ENCODE data around the gene ZDHHC14. TPM values are rescaled to one million over a fixed set of nuclear protein-coding genes. Genes with fewer than 3 reads are reported as not detected.

Gene ZDHHC14
- total RNA-seq, 1 donor, result 1.6 TPM

GRCh38 chr6:157644043-157644810 lies 263.2 kb downstream of the ZDHHC14 start:
- Histone ChIP-seq H3K4me1 (ENCODE audit: insufficient read depth, low read length) (peaks cover 12% of the 10 kb centered on the region), H3K9me3 (ENCODE audit: low read depth, low read length) (no peaks in the 10 kb centered on the region), H3K27me3 (ENCODE audit: insufficient read depth, low read length) (no peaks in the 10 kb centered on the region), H3K4me3 (ENCODE audit: low read length) (no peak overlapping the region)

GRCh38 chr6:157645201-157645795 lies 264.3 kb downstream of the ZDHHC14 start:
- Histone ChIP-seq H3K9me3 (ENCODE audit: low read depth, low read length) (no peaks in the 10 kb centered on the region), H3K27me3 (ENCODE audit: insufficient read depth, low read length) (no peaks in the 10 kb centered on the region), H3K4me3 (ENCODE audit: low read length) (no peak overlapping the region), H3K4me1 (ENCODE audit: insufficient read depth, low read length) (peaks cover 12% of the 10 kb centered on the region)

- Histone ChIP-seq H3K27me3 (ENCODE audit: insufficient read depth, low read length) (no peaks in the 10 kb centered on the region), H3K9me3 (ENCODE audit: low read depth, low read length) (no peaks in the 10 kb centered on the region), H3K4me1 (ENCODE audit: insufficient read depth, low read length) (peaks cover 12% of the 10 kb centered on the region), H3K4me3 (ENCODE audit: low read length) (no peak overlapping the region)
Observed at GRCh38 chr6:157646012-157646411, 265.0 kb downstream of the ZDHHC14 start.

GRCh38 chr6:157647261-157647915 lies 266.4 kb downstream of the ZDHHC14 start:
- H3K4me1 ChIP-seq (ENCODE audit: insufficient read depth, low read length), result peaks cover 12% of the 10 kb centered on the region

GRCh38 chr6:157648561-157648960 lies 267.6 kb downstream of the ZDHHC14 start:
- H3K9me3 ChIP-seq (ENCODE audit: low read depth, low read length), result no peaks in the 10 kb centered on the region
- H3K27me3 ChIP-seq (ENCODE audit: insufficient read depth, low read length), result no peaks in the 10 kb centered on the region
- peaks cover 12% of the 10 kb centered on the region for H3K4me1 ChIP-seq (ENCODE audit: insufficient read depth, low read length)
- no peak overlapping the region for H3K4me3 ChIP-seq (ENCODE audit: low read length)

More at GRCh38 chr6:157647261-157647915, 266.4 kb downstream of the ZDHHC14 start:
- H3K9me3 ChIP-seq (ENCODE audit: low read depth, low read length), result no peaks in the 10 kb centered on the region
- H3K4me3 ChIP-seq (ENCODE audit: low read length), result no peak overlapping the region
- no peaks in the 10 kb centered on the region for H3K27me3 ChIP-seq (ENCODE audit: insufficient read depth, low read length)

- Histone ChIP-seq H3K4me1 (ENCODE audit: insufficient read depth, low read length) (peaks cover 12% of the 10 kb centered on the region), H3K9me3 (ENCODE audit: low read depth, low read length) (no peaks in the 10 kb centered on the region), H3K4me3 (ENCODE audit: low read length) (no peak overlapping the region), H3K27me3 (ENCODE audit: insufficient read depth, low read length) (no peaks in the 10 kb centered on the region)
Observed at GRCh38 chr6:157649311-157650260, 268.6 kb downstream of the ZDHHC14 start.

GRCh38 chr6:157650261-157650640 lies 269.3 kb downstream of the ZDHHC14 start:
- Histone ChIP-seq H3K4me1 (ENCODE audit: insufficient read depth, low read length) (peaks cover 12% of the 10 kb centered on the region), H3K27me3 (ENCODE audit: insufficient read depth, low read length) (no peaks in the 10 kb centered on the region), H3K4me3 (ENCODE audit: low read length) (no peak overlapping the region), H3K9me3 (ENCODE audit: low read depth, low read length) (no peaks in the 10 kb centered on the region)

GRCh38 chr6:157650801-157651200 lies 269.8 kb downstream of the ZDHHC14 start:
- no peak overlapping the region for H3K4me3 ChIP-seq (ENCODE audit: low read length)
- no peaks in the 10 kb centered on the region for H3K27me3 ChIP-seq (ENCODE audit: insufficient read depth, low read length)
- no peaks in the 10 kb centered on the region for H3K9me3 ChIP-seq (ENCODE audit: low read depth, low read length)
- H3K4me1 ChIP-seq (ENCODE audit: insufficient read depth, low read length), result peaks cover 12% of the 10 kb centered on the region

GRCh38 chr6:157651731-157652490 lies 270.9 kb downstream of the ZDHHC14 start:
- Histone ChIP-seq H3K27me3 (ENCODE audit: insufficient read depth, low read length) (no peaks in the 10 kb centered on the region), H3K4me1 (ENCODE audit: insufficient read depth, low read length) (peaks cover 12% of the 10 kb centered on the region), H3K4me3 (ENCODE audit: low read length) (no peak overlapping the region), H3K9me3 (ENCODE audit: low read depth, low read length) (no peaks in the 10 kb centered on the region)

GRCh38 chr6:157652601-157653363 lies 271.8 kb downstream of the ZDHHC14 start:
- Histone ChIP-seq H3K9me3 (ENCODE audit: low read depth, low read length) (no peaks in the 10 kb centered on the region), H3K4me3 (ENCODE audit: low read length) (no peak overlapping the region), H3K27me3 (ENCODE audit: insufficient read depth, low read length) (no peaks in the 10 kb centered on the region), H3K4me1 (ENCODE audit: insufficient read depth, low read length) (peaks cover 4% of the 10 kb centered on the region)

GRCh38 chr6:157653521-157653920 lies 272.5 kb downstream of the ZDHHC14 start:
- Histone ChIP-seq H3K4me3 (ENCODE audit: low read length) (no peak overlapping the region), H3K4me1 (ENCODE audit: insufficient read depth, low read length) (no peaks in the 10 kb centered on the region), H3K9me3 (ENCODE audit: low read depth, low read length) (no peaks in the 10 kb centered on the region), H3K27me3 (ENCODE audit: insufficient read depth, low read length) (no peaks in the 10 kb centered on the region)

GRCh38 chr6:157655139-157655538 lies 274.1 kb downstream of the ZDHHC14 start:
- no peaks in the 10 kb centered on the region for H3K9me3 ChIP-seq (ENCODE audit: low read depth, low read length)
- H3K4me3 ChIP-seq (ENCODE audit: low read length), result no peak overlapping the region
- no peaks in the 10 kb centered on the region for H3K27me3 ChIP-seq (ENCODE audit: insufficient read depth, low read length)
- H3K4me1 ChIP-seq (ENCODE audit: insufficient read depth, low read length), result no peaks in the 10 kb centered on the region

GRCh38 chr6:157656437-157656997 lies 275.5 kb downstream of the ZDHHC14 start:
- H3K9me3 ChIP-seq (ENCODE audit: low read depth, low read length), result no peaks in the 10 kb centered on the region
- H3K4me3 ChIP-seq (ENCODE audit: low read length), result no peak overlapping the region
- no peaks in the 10 kb centered on the region for H3K27me3 ChIP-seq (ENCODE audit: insufficient read depth, low read length)
- no peaks in the 10 kb centered on the region for H3K4me1 ChIP-seq (ENCODE audit: insufficient read depth, low read length)
